HG02852 (cell line): ENCODE results near the gene RPL6.
"Not testable (repeated sequence)": the region's sequence is repeated elsewhere in the genome, so short reads cannot be mapped to it uniquely, and the experiment has no call there.

Experiments used
- ATAC-seq: cut with Tn5 transposase; IDR thresholded peaks from one replicate; pipeline ENCODE4 v1.9.1; 2021; ENCODE audit warnings: mild to moderate bottlenecking, moderate library complexity; ENCODE audit not compliant: unreplicated experiment

Gene RPL6

DNA sequence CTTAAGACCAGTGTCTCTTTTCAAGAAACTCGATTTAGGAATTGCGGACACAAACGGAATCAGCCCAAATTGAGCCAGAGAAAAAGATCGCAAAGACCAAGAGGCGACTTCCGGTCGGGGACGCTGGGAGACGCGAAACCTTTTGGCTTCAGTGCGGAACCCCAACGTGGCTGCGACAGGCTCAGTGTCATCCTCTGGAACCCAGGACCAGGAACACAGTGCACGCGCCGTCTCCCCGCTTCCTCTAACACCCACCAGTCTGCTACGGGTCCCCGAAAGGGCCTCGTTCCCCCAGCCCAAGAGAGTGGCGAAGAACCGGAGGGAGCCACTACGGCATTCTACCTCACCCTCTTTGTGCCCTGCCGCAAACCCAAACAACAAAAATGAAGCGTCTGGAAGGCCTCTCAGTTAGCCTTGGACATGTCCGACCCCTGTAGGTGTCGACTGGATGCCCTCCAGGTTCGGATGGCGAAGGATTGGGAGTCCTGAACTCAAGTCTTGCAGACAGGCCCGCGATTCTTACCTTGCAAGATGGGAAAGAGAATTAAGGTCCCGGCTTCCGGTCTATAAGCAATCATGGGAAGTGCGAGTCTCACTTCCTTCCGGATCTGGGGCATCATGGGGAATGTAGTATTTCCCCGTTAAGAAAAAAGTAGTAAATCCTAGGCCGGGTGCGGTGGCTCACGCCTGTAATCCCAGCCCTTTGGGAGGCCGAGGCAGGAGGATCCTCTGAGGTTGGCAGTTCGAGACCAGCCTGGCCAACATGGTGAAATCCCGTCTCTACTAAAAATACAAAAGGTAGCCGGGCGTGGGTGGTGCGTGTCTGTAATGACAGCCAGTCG lies at the start of gene RPL6:
TSS of gene RPL6 (minus strand) at position 542 of the 842 bp plus-strand sequence. CDS start 949 bp downstream, outside the sequence.
- peak; percentile 82 for ATAC-seq

GRCh38 chr12:112458751-112459150 lies 49.3 kb upstream of the RPL6 start:
- ATAC-seq, result no peak

- ATAC-seq, result no peak
Measured at GRCh38 chr12:112458330-112458729, 48.9 kb upstream of the RPL6 start.

DNA sequence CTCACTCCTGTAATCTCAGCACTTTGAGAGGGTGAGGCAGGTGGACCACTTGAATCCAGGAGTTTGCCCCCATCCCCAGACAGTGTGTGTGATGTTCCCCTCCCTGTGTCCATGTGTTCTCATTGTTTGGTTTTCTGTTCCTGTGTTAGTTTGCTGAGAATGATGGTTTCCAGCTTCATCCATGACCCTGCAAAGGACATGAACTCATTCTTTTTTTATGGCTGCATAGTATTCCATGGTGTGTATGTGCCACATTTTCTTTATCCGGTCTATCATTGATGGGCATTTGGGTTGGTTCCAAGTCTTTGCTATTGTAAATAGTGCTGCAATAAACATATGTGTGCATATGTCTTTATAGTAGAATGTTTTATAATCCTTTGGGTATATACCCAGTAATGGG lies 47.7 kb upstream of the RPL6 start:
- ATAC-seq, result not testable (repeated sequence)

- ATAC-seq, result no peak
Measured at GRCh38 chr12:112456029-112456428, 46.6 kb upstream of the RPL6 start.

DNA sequence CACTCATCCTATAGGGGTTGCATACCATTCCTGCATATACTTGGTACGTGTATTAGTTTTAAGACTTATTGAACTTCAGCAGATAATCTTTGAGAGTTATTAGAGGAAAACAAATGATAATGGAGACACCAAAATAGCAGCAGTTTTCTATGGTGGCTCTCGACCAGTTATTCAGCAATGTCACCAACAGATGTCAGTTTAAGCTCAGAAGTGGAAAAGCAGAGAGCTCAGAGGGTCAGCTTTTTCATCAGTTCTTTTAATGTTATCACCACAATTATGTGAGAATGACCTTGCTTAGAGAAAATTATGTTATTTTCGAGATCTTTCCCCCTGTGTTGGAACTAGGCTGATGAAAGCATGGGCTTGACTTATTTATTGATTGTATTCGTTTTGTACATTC lies 41.3 kb upstream of the RPL6 start:
- no peak for ATAC-seq

DNA sequence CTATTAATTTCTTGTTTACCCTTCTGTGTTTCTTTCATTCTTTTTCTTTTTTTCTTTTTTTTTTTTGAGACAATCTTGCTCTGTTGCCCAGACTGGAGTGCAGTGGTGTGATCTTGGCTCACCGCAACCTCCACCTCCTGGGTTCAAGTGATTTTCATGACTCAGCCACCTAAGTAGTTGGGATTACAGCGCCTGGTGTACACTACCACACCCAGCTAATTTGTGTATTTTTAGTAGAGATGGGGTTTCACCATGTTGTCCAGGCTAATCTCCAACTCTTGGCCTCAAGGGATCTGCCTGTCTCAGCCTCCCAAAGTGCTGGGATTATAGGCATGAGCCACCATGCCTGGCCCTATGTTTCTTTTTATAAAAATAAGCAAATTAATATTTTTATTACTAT lies 38.8 kb upstream of the RPL6 start:
- not testable (repeated sequence) for ATAC-seq

DNA sequence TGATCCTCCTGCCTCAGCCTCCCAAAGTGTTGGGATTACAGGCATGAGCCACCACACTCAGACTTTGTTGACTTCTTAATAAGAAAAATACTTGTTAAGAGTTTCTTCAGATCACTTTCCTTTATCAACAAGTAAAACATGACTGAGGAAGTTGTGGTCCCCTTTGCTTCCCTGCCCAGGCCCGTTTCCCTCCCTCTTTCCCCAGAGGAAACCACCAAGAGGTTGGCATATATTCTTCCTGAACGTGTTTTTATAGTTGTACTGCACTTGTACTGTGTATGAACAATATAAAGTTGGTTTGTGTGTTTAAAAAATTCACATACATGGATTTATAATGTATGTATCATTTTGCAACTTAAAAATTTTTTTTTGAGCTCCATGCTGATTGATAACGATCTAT lies 37.7 kb upstream of the RPL6 start:
- no peak for ATAC-seq

DNA sequence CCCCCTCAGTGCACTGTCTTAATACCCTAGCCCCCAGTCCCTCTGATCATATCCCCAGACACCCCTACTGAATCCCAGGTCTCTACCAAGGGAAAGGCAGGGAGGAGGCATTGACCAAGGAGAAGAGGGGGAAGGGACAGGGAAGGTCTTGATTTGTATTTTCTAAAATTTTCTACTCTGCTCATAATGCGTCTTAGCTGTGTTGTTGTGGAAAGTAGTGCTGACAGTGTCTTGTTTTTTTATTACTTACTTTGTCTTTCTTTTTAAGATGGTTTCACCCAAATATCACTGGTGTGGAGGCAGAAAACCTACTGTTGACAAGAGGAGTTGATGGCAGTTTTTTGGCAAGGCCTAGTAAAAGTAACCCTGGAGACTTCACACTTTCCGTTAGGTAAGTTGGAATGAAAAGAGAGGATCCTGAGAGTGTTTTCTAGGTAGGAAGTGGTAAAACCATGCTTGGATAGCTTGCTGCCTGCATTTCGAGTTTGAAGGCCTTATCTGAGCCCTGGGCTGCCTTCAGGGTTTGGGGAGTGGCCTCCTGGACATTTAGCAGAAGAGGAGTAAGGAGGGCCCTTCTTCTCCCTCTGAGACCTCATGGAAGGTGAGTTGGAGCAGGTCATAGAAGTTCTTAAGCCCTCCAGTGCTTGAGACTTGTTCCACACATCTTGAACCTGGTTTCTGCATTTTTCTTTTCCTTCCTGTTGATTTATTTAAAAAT lies 36.8 kb upstream of the RPL6 start:
- ATAC-seq, result no peak

DNA sequence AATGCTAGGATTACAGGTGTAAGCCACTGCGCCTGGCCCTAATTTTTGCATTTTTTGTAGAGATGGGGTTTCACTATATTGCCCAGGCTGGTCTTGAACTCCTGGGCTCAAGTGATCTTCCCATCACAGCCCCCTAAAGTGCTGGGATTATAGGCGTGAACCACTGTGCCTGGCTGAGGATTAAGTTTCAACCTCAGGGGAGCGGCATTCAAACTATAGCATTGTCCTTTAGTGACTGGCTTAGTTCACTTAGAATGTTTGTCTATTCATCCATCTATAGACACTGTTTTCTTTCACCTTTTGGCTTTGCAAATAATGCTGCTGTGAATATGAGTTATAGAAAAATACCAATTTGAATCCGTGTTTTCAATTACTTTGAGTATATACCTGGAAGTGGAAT lies 34.5 kb upstream of the RPL6 start:
- ATAC-seq, result no peak

DNA sequence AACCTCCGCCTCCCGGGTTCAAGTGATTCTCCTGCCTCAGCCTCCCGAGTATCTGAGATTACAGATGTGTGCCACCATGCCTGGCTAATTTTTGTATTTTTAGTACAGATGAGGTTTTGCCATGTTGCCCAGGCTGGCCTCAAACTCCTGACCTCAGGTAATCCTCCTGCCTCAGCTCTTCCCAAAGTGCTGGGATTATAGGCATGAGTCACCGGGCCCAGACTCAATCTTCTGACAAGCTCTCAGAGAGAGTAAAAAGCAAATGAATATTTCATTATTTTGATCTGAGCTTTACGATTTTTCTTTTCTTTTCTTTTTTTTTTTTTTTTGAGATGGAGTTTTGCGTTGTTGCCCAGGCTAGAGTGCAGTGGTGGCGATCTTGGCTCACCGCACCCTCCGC lies 31.2 kb upstream of the RPL6 start:
- not testable (repeated sequence) for ATAC-seq

GRCh38 chr12:112439769-112440168 lies 30.4 kb upstream of the RPL6 start:
- ATAC-seq, result no peak

DNA sequence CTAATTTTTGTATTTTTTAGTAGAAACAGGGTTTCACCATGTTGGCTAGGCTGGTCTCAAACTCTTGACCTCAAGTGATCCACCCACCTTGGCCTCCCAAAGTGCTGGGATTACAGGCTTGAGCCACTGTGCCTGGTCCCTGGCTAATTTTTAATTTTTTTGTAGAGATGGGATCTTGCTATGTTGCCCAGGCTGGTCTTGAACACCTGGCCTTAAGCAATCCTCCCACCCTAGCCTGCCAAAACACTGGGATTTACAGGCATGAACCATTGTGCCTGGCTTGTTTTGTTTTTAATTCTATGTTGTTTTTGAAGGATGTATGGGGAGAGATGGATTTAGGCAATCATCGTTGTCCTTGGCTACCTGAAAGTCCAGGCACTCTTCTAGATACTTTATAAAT lies 29.2 kb upstream of the RPL6 start:
- not testable (repeated sequence) for ATAC-seq

DNA sequence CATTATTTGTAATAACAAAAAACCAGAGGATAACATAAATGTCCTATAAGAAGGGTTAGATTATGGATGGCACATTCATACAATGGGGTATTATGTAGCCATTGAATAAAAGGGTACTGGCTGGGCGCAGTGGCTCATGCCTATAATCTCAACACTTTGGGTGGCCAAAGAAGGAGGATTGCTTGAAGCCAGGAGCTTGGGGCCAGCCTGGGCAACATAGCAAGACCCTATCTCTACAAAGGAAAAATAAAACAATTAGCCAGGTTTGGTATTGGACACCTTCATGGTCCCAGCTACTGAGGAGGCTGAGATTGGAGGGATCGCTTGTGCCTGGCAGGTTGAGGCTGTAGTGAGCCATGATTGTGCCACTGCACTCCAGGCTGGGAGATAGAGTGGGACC lies 24.1 kb upstream of the RPL6 start:
- ATAC-seq, result no peak

GRCh38 chr12:112431965-112432364 lies 22.6 kb upstream of the RPL6 start:
- no peak for ATAC-seq

- ATAC-seq, result no peak
Measured at GRCh38 chr12:112430929-112431328, 21.5 kb upstream of the RPL6 start.

- ATAC-seq, result no peak
Measured at GRCh38 chr12:112427760-112428159, 18.4 kb upstream of the RPL6 start.

GRCh38 chr12:112425582-112426382 lies 16.4 kb upstream of the RPL6 start:
- no peak for ATAC-seq

GRCh38 chr12:112424126-112424525 lies 14.7 kb upstream of the RPL6 start:
- ATAC-seq, result no peak

DNA sequence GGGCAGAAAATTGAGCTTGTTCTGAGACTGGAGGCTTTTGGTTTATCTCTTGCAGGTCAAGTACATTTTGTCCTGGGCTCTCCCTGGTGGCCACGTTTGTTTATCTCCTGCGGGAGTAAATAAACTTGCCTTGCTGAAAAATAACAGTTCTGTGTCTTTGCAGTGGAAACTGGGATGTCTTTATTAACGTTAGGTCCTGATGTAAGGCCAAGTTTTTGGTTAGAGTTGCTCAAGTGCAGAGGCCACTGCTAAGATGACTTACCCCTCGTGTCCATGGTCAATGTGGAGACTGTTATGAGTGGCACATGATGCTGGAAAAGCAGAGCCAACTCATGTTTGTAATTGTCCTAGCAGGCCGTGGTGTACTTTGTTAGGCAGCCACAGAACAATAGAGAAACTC lies 13.1 kb upstream of the RPL6 start:
- ATAC-seq, result no peak

GRCh38 chr12:112421363-112421762 lies 12.0 kb upstream of the RPL6 start:
- no peak for ATAC-seq
